ENCODE results near the gene CELA3A.
"Not testable (repeated sequence)": the region's sequence is repeated elsewhere in the genome, so short reads cannot be mapped to it uniquely, and the experiment has no call there.

CELA3A gene

DNA sequence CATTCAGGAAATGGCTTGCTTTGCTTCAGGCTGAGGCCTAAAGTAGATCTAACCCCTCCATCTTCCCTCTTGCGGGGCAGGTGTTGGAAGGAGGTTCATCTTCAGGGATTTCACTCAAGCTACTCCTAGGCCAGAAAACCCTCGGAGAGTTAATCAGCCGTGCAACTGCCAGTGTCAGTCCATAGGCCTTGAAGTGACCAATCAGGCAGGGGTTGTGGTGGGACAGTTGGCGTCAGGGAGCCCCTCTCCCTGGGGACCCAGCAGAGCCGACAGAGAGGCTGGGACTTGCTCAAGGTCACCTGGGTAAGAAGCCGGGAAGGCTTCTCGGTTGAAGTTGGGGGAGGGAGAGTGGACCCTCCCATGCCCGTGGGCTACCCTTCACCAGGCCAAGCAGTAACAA, 27.5 kb upstream of the CELA3A start:
- not testable (repeated sequence) for H3K9me3 Mint-ChIP-seq; H3K27me3 Mint-ChIP-seq (ENCODE audit: low read depth); H3K4me3 Mint-ChIP-seq; H3K36me3 Mint-ChIP-seq (ENCODE audit: low read depth); H3K27ac Mint-ChIP-seq; H3K4me1 Mint-ChIP-seq (ENCODE audit: low read depth)

DNA sequence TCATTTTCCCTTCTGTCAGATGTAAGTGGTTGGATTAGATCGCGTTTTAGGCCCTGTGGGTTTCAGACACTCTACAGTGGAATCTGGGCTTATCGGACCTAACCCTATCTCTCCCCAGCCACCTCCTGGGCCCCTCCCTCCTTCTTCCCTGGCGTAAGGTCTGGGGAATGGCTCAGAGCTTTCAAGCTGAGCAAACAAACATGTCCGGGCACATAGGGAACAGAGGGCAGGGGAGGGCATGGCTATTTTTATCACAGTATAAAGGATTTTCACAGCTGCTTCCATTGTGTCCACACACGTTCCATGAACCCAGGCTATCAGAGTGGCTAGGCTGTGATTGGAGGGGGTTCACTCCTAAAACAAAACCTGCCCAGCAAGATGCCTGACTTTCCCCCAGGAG, 26.8 kb upstream of the CELA3A start:
- not testable (repeated sequence) for H3K4me1 Mint-ChIP-seq (ENCODE audit: low read depth); H3K4me3 Mint-ChIP-seq; H3K27me3 Mint-ChIP-seq (ENCODE audit: low read depth); H3K9me3 Mint-ChIP-seq; H3K27ac Mint-ChIP-seq; H3K36me3 Mint-ChIP-seq (ENCODE audit: low read depth)

DNA sequence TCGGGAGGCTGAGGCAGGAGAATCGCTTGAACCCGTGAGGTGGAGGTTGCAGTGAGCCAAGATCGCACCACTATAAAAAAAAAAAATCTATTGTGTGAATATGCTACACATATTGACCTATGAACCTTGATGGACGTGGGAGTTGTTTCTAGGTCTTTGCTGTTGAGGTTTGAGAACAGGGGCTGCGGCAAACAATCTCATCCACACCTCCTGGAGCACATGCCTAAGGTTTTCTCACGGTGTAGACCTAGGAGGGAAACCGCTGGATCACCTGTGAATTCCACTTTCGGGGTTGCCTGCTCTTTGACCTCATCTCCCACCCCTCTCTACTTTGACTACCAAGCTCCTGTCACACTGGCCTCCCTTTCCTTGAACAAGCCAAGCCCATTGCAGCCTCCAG, 26.2 kb upstream of the CELA3A start:
- not testable (repeated sequence) for H3K27ac Mint-ChIP-seq; H3K4me3 Mint-ChIP-seq; H3K36me3 Mint-ChIP-seq (ENCODE audit: low read depth); H3K9me3 Mint-ChIP-seq; H3K27me3 Mint-ChIP-seq (ENCODE audit: low read depth); H3K4me1 Mint-ChIP-seq (ENCODE audit: low read depth)

DNA sequence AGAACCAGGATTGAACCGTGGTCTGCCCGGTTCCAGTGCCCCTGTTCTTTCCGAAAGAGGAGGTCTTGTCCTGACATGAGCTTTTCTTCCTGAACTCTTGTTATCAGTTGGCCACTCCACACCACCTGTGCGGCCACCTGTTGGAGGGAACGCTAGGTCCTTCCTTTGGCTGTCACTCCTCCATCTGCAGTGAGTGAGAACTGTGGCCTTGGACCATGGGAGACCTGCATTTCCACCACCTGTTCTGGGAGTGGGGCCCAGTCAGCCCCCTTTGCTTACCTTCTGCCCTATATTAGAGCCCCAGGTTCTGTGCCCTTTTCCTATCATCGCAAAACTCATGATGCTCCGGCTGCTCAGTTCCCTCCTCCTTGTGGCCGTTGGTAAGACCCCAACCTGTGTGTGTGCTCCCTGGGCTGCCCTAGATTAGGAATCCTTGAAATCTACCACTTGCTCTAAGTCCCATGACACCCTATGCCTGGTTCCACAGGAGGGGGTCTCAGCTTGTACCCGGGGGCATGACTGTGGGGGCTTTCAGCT, 24.7 kb upstream of the CELA3A start, which contains the start of gene CELA3B:
TSS of gene CELA3B (plus strand) at position 320 of the 537 bp plus-strand sequence. CDS start at position 338, 18 bp downstream.
- not testable (repeated sequence) for H3K4me1 Mint-ChIP-seq (ENCODE audit: low read depth)

DNA sequence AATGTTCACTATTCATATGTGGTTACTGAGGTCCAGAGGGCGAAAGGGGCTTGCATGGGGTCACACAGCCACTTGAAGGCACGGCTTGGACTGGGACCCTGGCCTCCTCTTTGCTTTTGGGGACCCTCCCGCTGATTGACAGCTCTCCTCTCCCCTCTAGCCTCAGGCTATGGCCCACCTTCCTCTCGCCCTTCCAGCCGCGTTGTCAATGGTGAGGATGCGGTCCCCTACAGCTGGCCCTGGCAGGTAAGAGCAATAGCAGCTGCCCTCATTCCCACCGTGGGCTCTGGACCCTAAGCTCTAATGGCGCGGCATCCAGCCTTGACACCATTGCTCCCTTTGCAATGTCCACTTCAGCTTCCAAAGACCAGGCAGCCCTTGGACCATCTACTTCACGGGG, 23.2 kb upstream of the CELA3A start:
- H3K27me3 Mint-ChIP-seq (ENCODE audit: low read depth); H3K9me3 Mint-ChIP-seq; H3K36me3 Mint-ChIP-seq (ENCODE audit: low read depth); H3K4me3 Mint-ChIP-seq; H3K27ac Mint-ChIP-seq; H3K4me1 Mint-ChIP-seq (ENCODE audit: low read depth): not testable (repeated sequence)

More for the DNA sequence above, 24.7 kb upstream of the CELA3A start, which contains the start of gene CELA3B:
- not testable (repeated sequence) for H3K4me3 Mint-ChIP-seq; H3K9me3 Mint-ChIP-seq; H3K36me3 Mint-ChIP-seq (ENCODE audit: low read depth); H3K27me3 Mint-ChIP-seq (ENCODE audit: low read depth); H3K27ac Mint-ChIP-seq

DNA sequence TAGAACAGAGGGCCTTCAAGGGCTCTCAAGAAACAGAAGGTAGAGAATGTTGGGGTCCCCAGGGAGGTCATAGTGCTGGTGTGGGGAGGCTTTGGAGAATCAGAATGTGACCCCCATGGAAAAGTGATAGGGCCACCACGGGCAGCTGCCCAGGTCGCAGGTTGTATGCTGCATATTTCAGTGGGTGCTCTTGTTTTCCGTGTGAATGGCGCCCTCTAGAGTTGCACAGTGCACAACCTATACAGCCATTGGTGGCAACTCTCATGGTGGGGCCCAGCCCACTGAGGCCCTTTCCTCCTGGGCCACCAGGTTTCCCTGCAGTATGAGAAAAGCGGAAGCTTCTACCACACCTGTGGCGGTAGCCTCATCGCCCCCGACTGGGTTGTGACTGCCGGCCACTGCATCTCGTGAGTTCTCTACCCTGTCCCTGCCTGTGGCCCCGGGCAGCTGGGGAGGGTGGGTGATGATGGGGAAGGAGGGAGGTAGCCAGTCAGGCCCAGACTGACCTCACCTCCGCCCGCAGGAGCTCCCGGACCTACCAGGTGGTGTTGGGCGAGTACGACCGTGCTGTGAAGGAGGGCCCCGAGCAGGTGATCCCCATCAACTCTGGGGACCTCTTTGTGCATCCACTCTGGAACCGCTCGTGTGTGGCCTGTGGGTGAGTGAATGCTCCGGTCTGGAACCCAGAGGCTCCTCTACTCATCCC, 20.8 kb upstream of the CELA3A start:
- H3K36me3 Mint-ChIP-seq (ENCODE audit: low read depth); H3K27me3 Mint-ChIP-seq (ENCODE audit: low read depth); H3K4me1 Mint-ChIP-seq (ENCODE audit: low read depth); H3K27ac Mint-ChIP-seq; H3K4me3 Mint-ChIP-seq; H3K9me3 Mint-ChIP-seq: not testable (repeated sequence)

DNA sequence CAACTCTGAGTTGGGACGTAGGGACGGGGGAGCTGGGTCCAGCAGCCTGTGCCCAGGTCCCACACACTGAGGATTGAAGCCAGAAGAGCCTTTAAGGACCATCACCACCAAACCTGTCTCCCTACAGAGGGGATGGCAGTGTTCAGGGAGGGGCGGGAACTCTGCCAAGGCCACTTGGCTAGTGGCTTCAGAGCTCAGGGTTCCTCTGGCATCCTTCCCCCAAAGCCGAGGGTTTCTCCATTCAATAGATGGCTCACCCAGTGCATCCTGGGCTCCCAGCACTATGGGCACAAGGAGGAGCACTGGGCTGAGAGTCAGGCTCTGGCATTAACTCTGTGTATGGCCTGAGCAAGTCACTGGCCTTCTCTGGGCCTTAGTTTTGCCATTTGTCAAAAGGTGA, 20.2 kb upstream of the CELA3A start:
- not testable (repeated sequence) for H3K9me3 Mint-ChIP-seq; H3K4me3 Mint-ChIP-seq; H3K36me3 Mint-ChIP-seq (ENCODE audit: low read depth); H3K27ac Mint-ChIP-seq; H3K27me3 Mint-ChIP-seq (ENCODE audit: low read depth); H3K4me1 Mint-ChIP-seq (ENCODE audit: low read depth)

DNA sequence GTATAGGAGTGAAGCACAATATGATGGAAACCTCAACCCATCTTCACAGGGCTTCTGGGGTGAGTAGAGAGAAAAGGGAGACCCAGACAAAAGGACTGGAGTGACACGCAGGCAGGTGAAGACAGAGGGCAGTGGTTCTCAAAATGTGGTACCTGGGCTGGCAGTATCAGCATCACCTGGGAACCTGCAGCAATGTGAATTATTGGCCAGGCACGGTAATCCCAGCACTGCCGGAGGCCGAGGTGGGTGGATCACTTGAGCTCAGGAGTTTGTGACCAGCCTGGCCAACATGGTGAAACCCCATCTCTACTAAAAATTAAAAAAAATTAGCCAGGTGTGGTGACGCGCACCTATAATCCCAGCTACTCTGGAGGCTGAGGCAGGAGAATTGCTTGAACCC, 19.3 kb upstream of the CELA3A start:
- H3K4me3 Mint-ChIP-seq; H3K27ac Mint-ChIP-seq; H3K36me3 Mint-ChIP-seq (ENCODE audit: low read depth); H3K4me1 Mint-ChIP-seq (ENCODE audit: low read depth); H3K27me3 Mint-ChIP-seq (ENCODE audit: low read depth); H3K9me3 Mint-ChIP-seq: not testable (repeated sequence)

DNA sequence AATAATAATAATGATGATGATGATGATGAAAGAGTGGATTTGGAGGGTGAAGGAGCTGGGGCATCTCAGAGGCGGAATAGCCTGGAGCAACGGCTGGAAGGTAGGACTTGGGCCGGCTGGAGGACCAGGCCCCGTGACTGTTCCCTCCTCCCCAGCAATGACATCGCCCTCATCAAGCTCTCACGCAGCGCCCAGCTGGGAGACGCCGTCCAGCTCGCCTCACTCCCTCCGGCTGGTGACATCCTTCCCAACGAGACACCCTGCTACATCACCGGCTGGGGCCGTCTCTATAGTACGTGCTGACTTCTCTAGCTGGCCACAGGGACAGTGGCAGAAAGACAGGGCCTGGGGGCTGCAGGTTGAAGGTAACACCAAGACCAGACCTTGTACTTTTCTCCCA, 17.9 kb upstream of the CELA3A start:
- H3K36me3 Mint-ChIP-seq (ENCODE audit: low read depth); H3K27ac Mint-ChIP-seq; H3K27me3 Mint-ChIP-seq (ENCODE audit: low read depth); H3K4me1 Mint-ChIP-seq (ENCODE audit: low read depth); H3K9me3 Mint-ChIP-seq; H3K4me3 Mint-ChIP-seq: not testable (repeated sequence)

DNA sequence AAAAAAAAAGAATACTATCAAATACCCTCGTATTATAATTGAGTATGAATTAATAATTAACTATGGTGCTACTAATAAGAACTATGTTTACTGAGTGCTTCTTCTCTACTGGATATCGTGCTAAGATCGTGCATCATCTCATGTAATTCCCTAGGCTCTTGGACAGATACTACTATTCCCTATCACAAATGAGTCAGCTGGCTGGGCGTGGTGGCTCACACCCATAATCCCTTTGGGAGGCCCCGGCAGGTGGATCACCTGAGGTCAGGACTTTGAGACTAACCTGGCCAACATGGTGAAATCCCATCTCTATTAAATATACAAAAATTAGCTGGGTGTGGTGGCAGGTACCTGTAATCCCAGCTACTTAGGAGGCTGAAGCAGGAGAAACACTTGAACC, 15.6 kb upstream of the CELA3A start:
- H3K27ac Mint-ChIP-seq; H3K27me3 Mint-ChIP-seq (ENCODE audit: low read depth); H3K36me3 Mint-ChIP-seq (ENCODE audit: low read depth); H3K4me1 Mint-ChIP-seq (ENCODE audit: low read depth); H3K9me3 Mint-ChIP-seq; H3K4me3 Mint-ChIP-seq: not testable (repeated sequence)

DNA sequence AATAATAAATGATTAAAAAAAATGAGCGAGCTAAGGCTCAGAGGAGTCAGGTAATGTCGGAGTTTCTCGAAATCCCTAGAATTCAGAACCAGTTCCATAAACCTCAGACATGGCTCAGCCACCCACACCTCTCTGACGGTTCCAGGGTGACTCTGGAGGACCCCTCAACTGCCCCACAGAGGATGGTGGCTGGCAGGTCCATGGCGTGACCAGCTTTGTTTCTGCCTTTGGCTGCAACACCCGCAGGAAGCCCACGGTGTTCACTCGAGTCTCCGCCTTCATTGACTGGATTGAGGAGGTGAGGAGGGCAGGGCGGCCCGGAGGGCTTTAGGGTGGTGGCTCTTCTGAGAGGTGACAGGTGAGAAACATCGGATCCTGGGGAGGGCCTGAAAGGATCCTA, 15.1 kb upstream of the CELA3A start:
- H3K27me3 Mint-ChIP-seq (ENCODE audit: low read depth); H3K27ac Mint-ChIP-seq; H3K4me1 Mint-ChIP-seq (ENCODE audit: low read depth); H3K36me3 Mint-ChIP-seq (ENCODE audit: low read depth); H3K9me3 Mint-ChIP-seq; H3K4me3 Mint-ChIP-seq: not testable (repeated sequence)

DNA sequence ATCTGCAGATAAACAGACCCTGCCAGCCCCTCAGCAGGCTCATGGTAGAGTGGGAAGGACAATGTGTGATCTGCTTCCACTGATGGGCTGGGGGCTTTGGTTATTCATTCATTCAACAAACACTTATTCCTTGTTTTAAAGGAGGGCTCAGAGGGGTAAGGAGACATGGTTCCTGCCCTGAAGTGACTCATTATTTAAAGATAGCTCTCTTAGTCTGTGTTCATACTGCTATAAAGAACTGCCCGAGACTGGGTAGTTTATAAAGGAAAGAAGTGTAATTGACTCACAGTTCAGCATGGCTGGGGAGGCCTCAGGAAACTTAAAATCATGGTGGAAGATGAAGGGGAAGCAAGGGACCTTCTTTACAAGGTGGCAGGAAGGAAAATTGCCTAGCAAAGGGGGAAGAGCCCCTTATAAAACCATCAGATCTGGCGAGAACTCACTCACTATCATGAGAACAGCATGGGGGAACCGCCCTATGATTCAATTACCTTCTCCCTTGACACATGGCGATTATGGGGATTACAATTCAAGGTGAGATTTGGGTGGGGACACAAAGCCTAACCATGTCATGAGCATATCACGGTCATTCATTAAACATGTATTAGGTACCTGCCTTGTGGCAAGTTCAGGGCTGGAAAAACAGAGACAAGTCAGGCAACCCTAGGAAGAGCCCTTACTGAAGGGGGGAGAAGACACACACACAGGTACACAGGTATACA, 11.6 kb upstream of the CELA3A start:
- H3K27me3 Mint-ChIP-seq (ENCODE audit: low read depth); H3K9me3 Mint-ChIP-seq; H3K36me3 Mint-ChIP-seq (ENCODE audit: low read depth); H3K27ac Mint-ChIP-seq; H3K4me3 Mint-ChIP-seq; H3K4me1 Mint-ChIP-seq (ENCODE audit: low read depth): not testable (repeated sequence)

DNA sequence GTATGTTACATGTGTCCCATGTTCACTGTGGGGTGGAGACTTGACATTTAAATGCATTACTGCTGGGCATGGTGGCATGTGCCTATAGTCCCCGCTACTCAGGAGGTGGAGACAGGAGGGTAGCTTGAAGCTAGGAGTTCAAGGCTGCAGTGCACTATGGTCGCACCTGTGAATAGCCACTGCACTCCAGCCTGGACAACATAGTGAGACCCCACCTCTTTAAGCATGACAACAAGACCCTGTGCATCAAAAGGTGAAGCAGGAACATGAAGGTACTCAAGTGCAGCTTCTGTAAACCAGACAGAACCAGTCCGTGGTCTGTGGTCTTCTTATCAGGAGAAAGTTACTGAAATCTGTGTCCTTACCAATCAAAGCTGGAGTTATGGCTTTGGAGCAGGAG, 9.3 kb upstream of the CELA3A start:
- not testable (repeated sequence) for H3K27ac Mint-ChIP-seq; H3K36me3 Mint-ChIP-seq (ENCODE audit: low read depth); H3K4me1 Mint-ChIP-seq (ENCODE audit: low read depth); H3K9me3 Mint-ChIP-seq; H3K4me3 Mint-ChIP-seq; H3K27me3 Mint-ChIP-seq (ENCODE audit: low read depth)

DNA sequence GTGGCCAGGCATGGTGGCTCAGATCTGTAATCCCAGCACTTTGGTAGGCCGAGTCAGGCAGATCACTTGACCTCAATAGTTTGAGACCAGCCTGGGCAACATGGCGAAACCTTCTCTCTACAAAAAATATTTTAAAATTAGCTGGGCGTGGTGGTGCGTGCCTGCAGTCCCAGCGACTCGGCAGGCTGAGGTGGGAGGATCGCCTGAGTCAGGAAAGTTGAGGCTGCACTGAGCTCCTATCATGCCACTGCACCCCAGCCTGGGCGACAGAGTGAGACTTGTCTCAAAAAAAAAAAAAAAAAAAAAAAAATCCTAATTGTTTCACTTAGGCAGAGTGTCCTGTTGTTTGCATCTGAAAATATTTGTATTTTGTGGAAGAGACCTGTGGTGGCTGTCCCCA, 6.7 kb upstream of the CELA3A start:
- not testable (repeated sequence) for H3K9me3 Mint-ChIP-seq; H3K27ac Mint-ChIP-seq; H3K36me3 Mint-ChIP-seq (ENCODE audit: low read depth); H3K4me3 Mint-ChIP-seq; H3K4me1 Mint-ChIP-seq (ENCODE audit: low read depth); H3K27me3 Mint-ChIP-seq (ENCODE audit: low read depth)

DNA sequence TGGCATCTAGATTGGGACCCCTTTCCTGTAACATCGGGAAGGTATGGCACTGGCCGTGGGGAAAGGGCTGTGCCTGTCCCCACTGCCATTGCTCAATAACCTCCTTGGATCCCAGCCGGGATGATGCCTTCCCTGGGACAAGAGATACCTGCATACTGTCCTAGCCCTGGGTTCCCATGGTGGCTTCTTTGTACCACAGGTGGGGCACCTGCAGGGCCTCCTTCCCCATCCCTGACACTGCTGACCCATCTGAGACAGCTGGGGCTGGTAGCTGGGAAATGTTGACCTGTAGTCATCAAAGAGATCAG, 4.8 kb upstream of the CELA3A start:
- not testable (repeated sequence) for H3K4me3 Mint-ChIP-seq; H3K9me3 Mint-ChIP-seq; H3K4me1 Mint-ChIP-seq (ENCODE audit: low read depth); H3K27me3 Mint-ChIP-seq (ENCODE audit: low read depth); H3K36me3 Mint-ChIP-seq (ENCODE audit: low read depth); H3K27ac Mint-ChIP-seq
